Measurements from ENCODE around the gene MLEC. TPM values are rescaled to one million over a fixed set of nuclear protein-coding genes. Genes with fewer than 3 reads are reported as not detected.

Gene MLEC
- total RNA-seq, 1 experiment from 2014 or later, result 181 TPM

GRCh38 chr12:120656008-120656407 is 30.9 kb upstream of the MLEC start:
- Histone ChIP-seq H2BK120ac (ENCODE audit: low read depth, low read length, poor library complexity, severe bottlenecking) (no peak overlapping the region), H2BK15ac (ENCODE audit: low read depth, low read length) (no peak overlapping the region), H3K9me3 (ENCODE audit: control insufficient read depth, low read depth, low read length) (no peaks in the 10 kb centered on the region), H3K4ac (ENCODE audit: low read depth, low read length) (no peak overlapping the region), H2AFZ (ENCODE audit: low read length) (no peak overlapping the region), H2BK5ac (ENCODE audit: insufficient read length, low read length) (no peak overlapping the region), H3K79me2 (ENCODE audit: insufficient read depth, low read length) (no peaks in the 10 kb centered on the region), H2BK20ac (ENCODE audit: low read depth, low read length, poor library complexity, severe bottlenecking) (no peak overlapping the region), H3K4me1 (ENCODE audit: insufficient read depth, low read length) (no peaks in the 10 kb centered on the region; the same call in 1 of the 2 replicates), H3K9ac (ENCODE audit: extremely low read depth, insufficient read length, low read length) (no peak overlapping the region), H3T11ph (ENCODE audit: low read length) (no peak overlapping the region), H2AK5ac (ENCODE audit: insufficient read length, low read length) (no peak overlapping the region), H2BK12ac (ENCODE audit: insufficient read length, low read depth, low read length) (no peak overlapping the region), H3K14ac (ENCODE audit: insufficient read depth, low read length) (no peak overlapping the region), H4K5ac (ENCODE audit: insufficient read length, low read depth, low read length) (no peak overlapping the region), H3K4me2 (ENCODE audit: insufficient read depth, insufficient read length, low read length) (no peak overlapping the region), H3K56ac (ENCODE audit: insufficient read length, low read depth, low read length) (no peak overlapping the region), H3K23ac (ENCODE audit: insufficient read length, low read depth, low read length) (no peak overlapping the region), H3K27me3 (ENCODE audit: insufficient read depth, low read length) (no peaks in the 10 kb centered on the region), H3K18ac (ENCODE audit: insufficient read length, low read depth, low read length) (no peak overlapping the region), H3K27ac (ENCODE audit: insufficient read length, low read depth, low read length) (no peak overlapping the region), H4K8ac (replicated peaks; ENCODE audit: insufficient read length, low read depth, low read length) (no peak overlapping the region), H4K20me1 (ENCODE audit: control insufficient read depth, insufficient read depth, insufficient read length) (no peaks in the 10 kb centered on the region), H3K79me1 (ENCODE audit: insufficient read depth, low read depth, low read length, poor library complexity, severe bottlenecking) (no peaks in the 10 kb centered on the region), H3K23me2 (ENCODE audit: insufficient read length, low read depth, low read length, poor library complexity, severe bottlenecking) (no peaks in the 10 kb centered on the region), H4K91ac (ENCODE audit: insufficient read length, low read depth, low read length) (no peak overlapping the region)
- DNase-seq, result no peak
- no peak for TF ChIP-seq CTCF (conservative IDR thresholded peaks at IDR 0.05)
- WGBS (ENCODE audit: extremely low coverage, insufficient read length, low lambda C conversion rate), result no CpG with 5 or more reads among the region's 14 CpGs
- H3K4me1 Mint-ChIP-seq, result peaks cover 17 to 18% of the 10 kb centered on the region in 2 experiments
- no peaks in the 10 kb centered on the region for H3K9me3 Mint-ChIP-seq
- no peak overlapping the region for H3K27ac Mint-ChIP-seq
- H3K27me3 Mint-ChIP-seq (ENCODE audit: low read depth), result no peaks in the 10 kb centered on the region; the same call in 1 of the 2 replicates
- H3K36me3 Mint-ChIP-seq (ENCODE audit: insufficient read depth in 1 of 3, low read depth in 3 of 3), result no peaks in the 10 kb centered on the region
- no peak overlapping the region for H3K4me3 Mint-ChIP-seq
